ENCODE results near the gene TRMT2B.

DNA sequence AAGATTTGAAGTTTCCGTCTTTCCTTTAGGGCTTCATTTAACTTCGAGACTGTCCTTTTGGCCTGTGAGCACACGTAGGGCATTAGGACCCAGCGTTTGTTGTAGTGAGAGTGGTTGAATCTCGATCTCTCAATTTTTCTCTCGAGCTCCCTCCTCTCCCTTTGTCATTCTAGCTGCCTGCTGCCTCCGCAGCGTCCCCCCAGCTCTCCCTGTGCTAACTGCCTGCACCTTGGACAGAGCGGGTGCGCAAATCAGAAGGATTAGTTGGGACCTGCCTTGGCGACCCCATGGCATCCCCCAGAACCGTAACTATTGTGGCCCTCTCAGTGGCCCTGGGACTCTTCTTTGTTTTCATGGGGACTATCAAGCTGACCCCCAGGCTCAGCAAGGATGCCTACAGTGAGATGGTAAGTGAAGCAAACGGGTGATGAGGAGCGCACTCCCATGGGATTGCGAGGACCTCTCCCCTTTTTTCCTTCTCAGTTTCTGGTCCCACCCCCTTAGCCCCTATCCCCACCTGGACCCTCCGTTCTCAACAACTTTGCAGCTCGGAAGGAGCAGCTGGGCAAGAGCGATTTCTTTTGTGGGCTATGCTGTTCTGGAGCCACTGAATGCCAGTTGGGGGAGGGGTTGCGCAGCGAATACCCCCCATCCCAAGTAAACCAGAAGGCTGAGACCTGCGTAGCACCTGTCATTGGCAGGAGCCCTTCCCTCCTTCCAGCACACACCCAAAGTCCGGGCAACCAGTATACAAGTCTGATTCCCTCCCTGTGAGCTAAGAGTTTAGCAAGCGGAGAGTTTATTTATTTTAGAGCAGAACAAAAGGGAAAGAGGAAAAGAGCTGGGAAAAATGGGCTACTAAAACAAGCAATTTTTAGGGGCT is 27.0 kb upstream of the TRMT2B start, which contains the start of gene TMEM35A:
- TF ChIP-seq, protein P1, sequence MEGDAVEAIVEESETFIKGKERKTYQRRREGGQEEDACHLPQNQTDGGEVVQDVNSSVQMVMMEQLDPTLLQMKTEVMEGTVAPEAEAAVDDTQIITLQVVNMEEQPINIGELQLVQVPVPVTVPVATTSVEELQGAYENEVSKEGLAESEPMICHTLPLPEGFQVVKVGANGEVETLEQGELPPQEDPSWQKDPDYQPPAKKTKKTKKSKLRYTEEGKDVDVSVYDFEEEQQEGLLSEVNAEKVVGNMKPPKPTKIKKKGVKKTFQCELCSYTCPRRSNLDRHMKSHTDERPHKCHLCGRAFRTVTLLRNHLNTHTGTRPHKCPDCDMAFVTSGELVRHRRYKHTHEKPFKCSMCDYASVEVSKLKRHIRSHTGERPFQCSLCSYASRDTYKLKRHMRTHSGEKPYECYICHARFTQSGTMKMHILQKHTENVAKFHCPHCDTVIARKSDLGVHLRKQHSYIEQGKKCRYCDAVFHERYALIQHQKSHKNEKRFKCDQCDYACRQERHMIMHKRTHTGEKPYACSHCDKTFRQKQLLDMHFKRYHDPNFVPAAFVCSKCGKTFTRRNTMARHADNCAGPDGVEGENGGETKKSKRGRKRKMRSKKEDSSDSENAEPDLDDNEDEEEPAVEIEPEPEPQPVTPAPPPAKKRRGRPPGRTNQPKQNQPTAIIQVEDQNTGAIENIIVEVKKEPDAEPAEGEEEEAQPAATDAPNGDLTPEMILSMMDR (conservative IDR thresholded peaks at IDR 0.05; ENCODE audit: low read depth in 2 of 2) = no peak
- TF ChIP-seq EZH2 (IDR thresholded peaks at IDR 0.05; ENCODE audit: low read depth, unreplicated experiment) (no peak), EZH2phosphoT487 (IDR thresholded peaks at IDR 0.05; ENCODE audit: unreplicated experiment) (no peak)
